CD4-positive, alpha-beta T cell (primary cell): ENCODE data around the gene HSD17B12. TPM values are rescaled to one million over a fixed set of nuclear protein-coding genes. Genes with fewer than 3 reads are reported as not detected.

Experiments
- ATAC-seq: fragments of 200-7000 bp; cut with Tn5 transposase; one replicate; pipeline ENCODE4 v1.10.0; 2022; ENCODE audit warnings: mild to moderate bottlenecking; ENCODE audit not compliant: poor library complexity
- CTCF ChIA-PET: fragments of 350-600 bp; sonication (Branson Sonifier 250); formaldehyde crosslinking; loops from one replicate; lab custom pipeline; 2021; ENCODE audit warnings: antibody characterized with exemption, inconsistent platforms; lab: Charles Lee
- POLR2A ChIA-PET: fragments of 350-600 bp; sonication (Branson Sonifier 250); formaldehyde crosslinking; loops from one replicate; lab custom pipeline; 2021; ENCODE audit warnings: antibody characterized with exemption, inconsistent platforms; lab: Charles Lee
- DNase-seq, 14 experiments: peaks; one replicate each; pipeline ENCODE4 v3.0.0-alpha.2; 2013 to 2020; ENCODE audit warnings: mixed read lengths in 2 of 14
- H3K27ac ChIP-seq, 2 donors: one replicate each; pipeline versions ENCODE4 v1.5.1 to v1.7.0; 2013; ENCODE audit warnings: low read length in 2 of 2, low read depth in 1 of 2, mild to moderate bottlenecking in 1 of 2
- H3K27me3 ChIP-seq, 2 experiments: 1 replicate in 1 of 2; 2 replicates in 1 of 2; pipeline versions ENCODE4 v1.6.1 to v1.7.0; 2013; ENCODE audit warnings: low read length in 2 of 2, control low read depth in 1 of 2, mild to moderate bottlenecking in 1 of 2, moderate library complexity in 1 of 2; ENCODE audit not compliant: insufficient read depth in 2 of 2, control insufficient read depth in 1 of 2
- H3K36me3 ChIP-seq: one replicate; pipeline ENCODE4 v1.6.1; 2013; ENCODE audit warnings: low read length, control low read depth; ENCODE audit not compliant: insufficient read depth
- H3K4me1 ChIP-seq: one replicate; pipeline ENCODE4 v1.6.1; 2013; ENCODE audit warnings: low read length, control low read depth; ENCODE audit not compliant: insufficient read depth
- H3K4me3 ChIP-seq: one replicate; pipeline ENCODE4 v1.5.1; 2013; ENCODE audit warnings: mild to moderate bottlenecking, low read length, moderate library complexity
- H3K9me3 ChIP-seq, 2 experiments: 1 replicate in 1 of 2; 2 replicates in 1 of 2; pipeline versions ENCODE4 v1.6.1 to v1.7.0; 2013; ENCODE audit warnings: low read length in 2 of 2, mild to moderate bottlenecking in 2 of 2, control low read depth in 1 of 2, moderate library complexity in 1 of 2; ENCODE audit not compliant: control insufficient read depth in 1 of 2, insufficient read depth in 1 of 2
- H3K27ac Mint-ChIP-seq: one replicate; pipeline ENCODE4 v1.8.0; 2020; ENCODE audit warnings: mixed read lengths
- H3K27me3 Mint-ChIP-seq: one replicate; pipeline ENCODE4 v1.8.0; 2021; ENCODE audit warnings: mixed read lengths
- H3K36me3 Mint-ChIP-seq: one replicate; pipeline ENCODE4 v1.8.0; 2021; ENCODE audit warnings: low read depth, mixed read lengths
- H3K4me1 Mint-ChIP-seq: one replicate; pipeline ENCODE4 v1.8.0; 2021; ENCODE audit warnings: low read depth, mixed read lengths
- H3K4me3 Mint-ChIP-seq: one replicate; pipeline ENCODE4 v1.8.0; 2020; ENCODE audit warnings: mild to moderate bottlenecking, mixed read lengths
- H3K9me3 Mint-ChIP-seq: one replicate; pipeline ENCODE4 v1.8.0; 2020; ENCODE audit warnings: mixed read lengths
- CTCF ChIP-seq: fragments of 200-600 bp; IDR thresholded peaks from one replicate; pipeline ENCODE4 v1.8.0; 2022; ENCODE audit warnings: antibody characterized with exemption, mild to moderate bottlenecking
- intact Hi-C, 2 experiments: fragments of 100-400 bp; cut with DNase I in 1 of 2; cut with micrococcal nuclease in 1 of 2; formaldehyde crosslinking; loops; one replicate each; pipeline versions ENCODE4 v1.15.1 to v1.9.0; 2023 to 2025; cut with DNase I, micrococcal nuclease
- total RNA-seq, 174 experiments: library from RNA in 2 of 174; stranded (reverse) in 2 of 174; gene quantifications; one replicate each; pipeline ENCODE4 v1.2.3 and lab custom pipeline; 2021 to 2026

The HSD17B12 gene
- total RNA-seq, 2 experiments from 2014 or later = 16.1 to 16.3 TPM

- no peak for ATAC-seq
- Histone ChIP-seq H3K36me3 (peaks cover 94% of the 10 kb centered on the region), H3K27me3 (no peaks in the 10 kb centered on the region), H3K4me1 (no peaks in the 10 kb centered on the region), H3K9me3 (no peaks in the 10 kb centered on the region), H3K4me3 (no peak overlapping the region), H3K27ac (no peak overlapping the region)
- ChIA-PET CTCF (interaction anchor here (1.6 kb wide), 1 partner anchor 9 kb away, joined by 3 read pairs; no protein-coding TSS in a partner anchor), POLR2A (no interaction called here)
- intact Hi-C loops = no loop called here
- no peak for TF ChIP-seq CTCF
- H3K36me3 Mint-ChIP-seq = peaks cover 95% of the 10 kb centered on the region
- DNase-seq = no peak
- H3K27me3 Mint-ChIP-seq = no peaks in the 10 kb centered on the region
- H3K9me3 Mint-ChIP-seq = no peaks in the 10 kb centered on the region
- no peak overlapping the region for H3K27ac Mint-ChIP-seq
- no peak overlapping the region for H3K4me3 Mint-ChIP-seq
- H3K4me1 Mint-ChIP-seq = peaks cover 17% of the 10 kb centered on the region
Measured at GRCh38 chr11:43894546-43894945, 214.0 kb downstream of the HSD17B12 start.

- H3K27me3 ChIP-seq = no peaks in the 10 kb centered on the region
- H3K9me3 ChIP-seq = no peaks in the 10 kb centered on the region
- H3K9me3 Mint-ChIP-seq = no peaks in the 10 kb centered on the region
- ChIA-PET POLR2A (no interaction called here), CTCF (interaction anchor here (1.6 kb wide), 1 partner anchor 10 kb away, joined by 3 read pairs; no protein-coding TSS in a partner anchor)
- H3K4me1 ChIP-seq = no peaks in the 10 kb centered on the region
- no peak overlapping the region for H3K27ac ChIP-seq
- peaks cover 89% of the 10 kb centered on the region for H3K36me3 Mint-ChIP-seq
- H3K27me3 Mint-ChIP-seq = no peaks in the 10 kb centered on the region
- no peak overlapping the region for H3K4me3 Mint-ChIP-seq
- H3K27ac Mint-ChIP-seq = no peak overlapping the region
- DNase-seq = no peak
- no peak overlapping the region for H3K4me3 ChIP-seq
- ATAC-seq = no peak
- intact Hi-C loops = no loop called here
- peaks cover 12% of the 10 kb centered on the region for H3K4me1 Mint-ChIP-seq
- no peak for TF ChIP-seq CTCF
- H3K36me3 ChIP-seq = peaks cover 86% of the 10 kb centered on the region
Measured at GRCh38 chr11:43895601-43896000, 215.1 kb downstream of the HSD17B12 start.

- Mint-ChIP-seq H3K27ac (no peak overlapping the region), H3K4me3 (no peak overlapping the region), H3K36me3 (peaks cover 92% of the 10 kb centered on the region), H3K9me3 (no peaks in the 10 kb centered on the region), H3K4me1 (peaks cover under 1% of the 10 kb centered on the region), H3K27me3 (no peaks in the 10 kb centered on the region)
- H3K4me3 ChIP-seq = no peak overlapping the region
- no peaks in the 10 kb centered on the region for H3K9me3 ChIP-seq
- peaks cover 81% of the 10 kb centered on the region for H3K36me3 ChIP-seq
- DNase-seq = no peak
- no peak overlapping the region for H3K27ac ChIP-seq
- no peak for ATAC-seq
- intact Hi-C loops = no loop called here
- CTCF ChIA-PET = no interaction called here
- H3K27me3 ChIP-seq = no peaks in the 10 kb centered on the region
- POLR2A ChIA-PET = no interaction called here
- H3K4me1 ChIP-seq = no peaks in the 10 kb centered on the region
- TF ChIP-seq CTCF = no peak
Measured at GRCh38 chr11:43898574-43898973, 218.0 kb downstream of the HSD17B12 start.
